Lung microvascular endothelial cell (primary cell): ENCODE measurements around the gene COL13A1. TPM values are rescaled to one million over a fixed set of nuclear protein-coding genes. Genes with fewer than 3 reads are reported as not detected.

Source experiments
- total RNA-seq: library from RNA; depleted of rRNA; stranded (reverse); fragments of >200 nt; gene quantifications from 2 replicates; pipeline ENCODE4 v1.2.1, GENCODE V29; 2014

Gene COL13A1
- total RNA-seq, 1 donor from 2014 or later, result 1.2 TPM

Other genes with a start within 250 kb of the COL13A1 start
- gene NEUROG3, start 228.5 kb upstream of the COL13A1 start, total RNA-seq, result not detected in 2 replicates
- 0.20 and 0.22 TPM in 2 replicates for gene FAM241B, start 171.7 kb upstream of the COL13A1 start, total RNA-seq